Measurements from ENCODE around the gene INF2. TPM values are rescaled to one million over a fixed set of nuclear protein-coding genes. Genes with fewer than 3 reads are reported as not detected.
A peak's percentile ranks its signal among the peaks of the same experiment; 100 is the strongest.
"Not testable (repeated sequence)": the region's sequence is repeated elsewhere in the genome, so short reads cannot be mapped to it uniquely, and the experiment has no call there.

The INF2 gene
- polyA plus RNA-seq, 1 experiment = 14.9 TPM

DNA sequence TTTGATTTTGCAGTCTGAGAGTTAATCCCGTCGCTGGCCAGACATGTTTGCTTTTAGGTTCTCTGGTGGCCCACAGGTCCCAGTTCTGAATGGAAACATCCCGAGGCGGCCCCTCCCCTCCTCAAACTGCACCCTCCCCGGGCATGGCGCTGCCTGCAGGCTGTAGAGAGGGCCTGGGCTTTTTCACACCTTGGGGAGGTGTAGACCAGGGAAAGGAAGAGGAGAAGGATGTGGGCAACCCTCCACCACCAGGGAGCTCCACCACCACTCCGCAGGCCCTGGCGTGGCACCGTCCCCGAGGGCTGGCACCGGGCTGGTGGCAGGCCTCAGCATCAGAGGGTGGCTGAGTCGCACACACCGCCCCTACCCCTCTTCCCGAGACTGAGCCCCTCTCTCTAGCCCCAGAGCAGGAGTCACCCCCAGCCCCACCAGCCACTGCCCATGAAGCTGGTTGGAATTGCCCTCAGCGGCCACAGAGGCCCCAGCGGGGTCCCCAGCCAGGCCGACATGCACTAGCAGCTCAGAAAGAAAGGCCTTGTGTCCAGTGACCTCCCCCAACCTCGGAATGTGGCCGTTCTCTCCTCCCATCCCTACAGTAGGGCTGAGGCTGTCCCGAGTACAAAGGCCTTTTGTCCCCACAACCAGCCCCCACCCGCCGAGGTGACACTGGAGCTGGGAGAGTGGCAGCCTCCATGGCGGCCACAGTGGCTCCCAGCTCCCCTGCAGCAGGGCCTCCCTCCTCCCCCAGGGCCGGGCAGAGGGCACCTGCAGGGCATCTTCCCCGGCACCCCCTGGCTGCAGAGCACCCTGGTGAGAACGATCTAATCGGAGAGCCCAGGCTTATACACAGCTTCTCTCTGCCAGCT lies 23.5 kb upstream of the INF2 start:
- Histone ChIP-seq H3K4me3 (ENCODE audit: low read depth, low read length) (no peak overlapping the region), H3K27ac (ENCODE audit: low read depth, low read length) (no peak overlapping the region), H3K9me3 (ENCODE audit: control insufficient read depth, insufficient read depth, low read length) (peaks cover 13% of the 10 kb centered on the region), H3K27me3 (ENCODE audit: control insufficient read depth, insufficient read depth, low read length) (no peaks in the 10 kb centered on the region)
- TF ChIP-seq, protein P1, sequence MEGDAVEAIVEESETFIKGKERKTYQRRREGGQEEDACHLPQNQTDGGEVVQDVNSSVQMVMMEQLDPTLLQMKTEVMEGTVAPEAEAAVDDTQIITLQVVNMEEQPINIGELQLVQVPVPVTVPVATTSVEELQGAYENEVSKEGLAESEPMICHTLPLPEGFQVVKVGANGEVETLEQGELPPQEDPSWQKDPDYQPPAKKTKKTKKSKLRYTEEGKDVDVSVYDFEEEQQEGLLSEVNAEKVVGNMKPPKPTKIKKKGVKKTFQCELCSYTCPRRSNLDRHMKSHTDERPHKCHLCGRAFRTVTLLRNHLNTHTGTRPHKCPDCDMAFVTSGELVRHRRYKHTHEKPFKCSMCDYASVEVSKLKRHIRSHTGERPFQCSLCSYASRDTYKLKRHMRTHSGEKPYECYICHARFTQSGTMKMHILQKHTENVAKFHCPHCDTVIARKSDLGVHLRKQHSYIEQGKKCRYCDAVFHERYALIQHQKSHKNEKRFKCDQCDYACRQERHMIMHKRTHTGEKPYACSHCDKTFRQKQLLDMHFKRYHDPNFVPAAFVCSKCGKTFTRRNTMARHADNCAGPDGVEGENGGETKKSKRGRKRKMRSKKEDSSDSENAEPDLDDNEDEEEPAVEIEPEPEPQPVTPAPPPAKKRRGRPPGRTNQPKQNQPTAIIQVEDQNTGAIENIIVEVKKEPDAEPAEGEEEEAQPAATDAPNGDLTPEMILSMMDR (IDR thresholded peaks at IDR 0.05; ENCODE audit: low read depth, low read length) = peak; percentile 23
- ChIA-PET POLR2A (interaction anchor here (1.5 kb wide), 1 partner anchor 12 kb away, joined by 9 read pairs; no protein-coding TSS in a partner anchor), CTCF (interaction anchor here (0.8 to 1.5 kb wide), 5 partner anchors 8 to 38 kb away, joined by 3 to 6 read pairs (median 3); no protein-coding TSS in a partner anchor)
- DNase-seq (ENCODE audit: low read depth, low spot score) = no peak

DNA sequence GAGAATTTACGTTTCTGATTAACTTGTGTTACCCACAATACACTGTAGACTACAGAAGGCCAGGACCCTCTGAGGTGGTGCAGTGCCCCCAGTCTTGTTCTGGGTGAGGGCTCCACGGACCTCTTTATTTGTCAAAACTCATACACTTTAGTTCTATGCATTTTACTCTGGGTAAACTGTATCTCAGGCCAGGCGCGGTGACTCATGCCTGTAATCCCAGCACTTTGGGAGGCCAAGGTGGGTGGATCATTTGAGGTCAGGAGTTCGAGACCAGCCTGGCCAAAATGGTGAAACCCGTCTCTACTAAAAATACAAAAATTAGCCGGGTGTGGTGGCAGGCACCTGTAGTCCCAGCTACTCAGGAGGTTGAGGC lies 22.9 kb upstream of the INF2 start:
- DNase-seq (ENCODE audit: low read depth, low spot score); H3K27me3 ChIP-seq (ENCODE audit: control insufficient read depth, insufficient read depth, low read length); H3K9me3 ChIP-seq (ENCODE audit: control insufficient read depth, insufficient read depth, low read length); H3K4me3 ChIP-seq (ENCODE audit: low read depth, low read length); H3K27ac ChIP-seq (ENCODE audit: low read depth, low read length): not testable (repeated sequence)
- ChIA-PET POLR2A (interaction anchor here (1.5 kb wide), 1 partner anchor 12 kb away, joined by 9 read pairs; no protein-coding TSS in a partner anchor), CTCF (interaction anchor here (1.0 to 1.5 kb wide), 2 partner anchors 11 to 23 kb away, joined by 6 read pairs; no protein-coding TSS in a partner anchor)

DNA sequence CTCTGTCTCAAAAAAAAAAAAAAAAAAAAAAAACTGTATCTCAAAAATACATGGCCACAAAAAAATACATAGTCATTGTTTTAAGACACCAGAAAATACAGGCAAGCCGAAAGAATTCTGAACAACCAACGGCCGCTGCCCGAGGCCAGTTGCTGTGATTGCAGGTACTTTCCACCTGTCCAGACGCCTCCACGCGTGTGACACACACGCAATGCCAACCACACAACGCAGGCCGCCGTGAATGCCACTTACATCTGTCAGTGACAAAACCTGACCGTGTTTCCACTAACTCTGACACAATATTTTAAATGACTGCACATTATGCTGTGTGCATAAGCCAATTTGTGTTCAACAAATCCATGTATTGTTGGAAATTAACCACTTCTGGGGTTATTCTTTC lies 22.4 kb upstream of the INF2 start:
- TF ChIP-seq, protein P1 (IDR thresholded peaks at IDR 0.05; ENCODE audit: low read depth, low read length) = no peak
- H3K9me3 ChIP-seq (ENCODE audit: control insufficient read depth, insufficient read depth, low read length) = peaks cover 5% of the 10 kb centered on the region; the same call in 1 of the 2 replicates
- no peak overlapping the region for H3K27ac ChIP-seq (ENCODE audit: low read depth, low read length)
- DNase-seq (ENCODE audit: low read depth, low spot score) = no peak
- H3K4me3 ChIP-seq (ENCODE audit: low read depth, low read length) = no peak overlapping the region
- CTCF ChIA-PET = no interaction called here
- POLR2A ChIA-PET = no interaction called here
- no peaks in the 10 kb centered on the region for H3K27me3 ChIP-seq (ENCODE audit: control insufficient read depth, insufficient read depth, low read length)

DNA sequence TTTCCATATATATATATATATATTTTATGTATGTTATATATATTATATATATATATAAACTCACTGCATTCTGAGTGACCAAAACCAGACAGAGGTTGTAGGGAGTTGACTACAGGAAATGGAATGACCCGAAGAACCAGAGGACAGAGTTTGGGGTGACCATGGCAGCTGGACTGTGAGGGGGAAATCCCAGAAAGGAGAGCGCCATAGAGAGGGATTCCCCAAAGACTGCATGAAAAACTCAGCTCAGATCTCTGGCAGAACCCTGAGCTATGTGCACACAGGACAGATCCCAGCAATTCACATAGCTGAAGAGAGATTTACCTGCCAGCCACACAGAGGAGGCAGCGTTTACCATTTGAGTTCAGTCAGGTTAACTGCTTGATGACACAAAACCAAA lies 19.7 kb upstream of the INF2 start:
- TF ChIP-seq, protein P1 (IDR thresholded peaks at IDR 0.05; ENCODE audit: low read depth, low read length) = no peak
- Histone ChIP-seq H3K4me3 (ENCODE audit: low read depth, low read length) (no peak overlapping the region), H3K27ac (ENCODE audit: low read depth, low read length) (no peak overlapping the region), H3K9me3 (ENCODE audit: control insufficient read depth, insufficient read depth, low read length) (no peaks in the 10 kb centered on the region; the same call in 1 of the 2 replicates), H3K27me3 (ENCODE audit: control insufficient read depth, insufficient read depth, low read length) (no peaks in the 10 kb centered on the region)
- no peak for DNase-seq (ENCODE audit: low read depth, low spot score)
- POLR2A ChIA-PET = interaction anchor here (0.7 kb wide), 1 partner anchor 30 kb away, joined by 4 read pairs; no protein-coding TSS in a partner anchor
- CTCF ChIA-PET = no interaction called here

DNA sequence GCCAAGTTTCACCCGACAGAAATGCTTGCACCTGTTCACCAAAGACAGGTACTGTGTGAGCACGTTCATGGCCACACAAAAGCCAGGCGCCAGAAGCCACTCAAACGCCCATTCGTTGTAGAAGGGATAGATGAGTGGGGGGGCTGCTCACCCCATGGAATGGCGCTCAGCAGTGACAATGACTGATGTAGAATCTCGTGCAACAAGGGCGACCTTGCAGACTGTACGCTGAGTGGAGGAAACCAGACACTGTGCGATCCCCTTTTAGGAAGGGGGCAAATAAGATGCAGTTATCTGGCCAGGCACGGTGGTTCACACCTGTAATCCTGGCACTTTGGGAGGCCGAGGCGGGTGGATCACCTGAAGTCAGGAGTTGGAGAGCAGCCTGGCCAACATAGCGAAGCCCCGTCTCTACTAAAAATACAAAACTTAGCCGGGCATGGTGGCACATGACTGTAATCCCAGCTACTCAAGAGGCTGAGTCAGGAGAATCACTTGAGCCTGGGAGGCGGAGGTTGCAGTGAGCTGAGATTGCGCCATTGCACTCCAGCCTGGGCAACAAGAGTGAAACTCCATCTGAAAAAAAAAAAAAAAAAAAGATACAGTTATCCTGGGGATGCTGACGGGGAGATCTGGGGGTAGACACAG lies 18.0 kb upstream of the INF2 start:
- CTCF ChIA-PET; H3K4me3 ChIP-seq (ENCODE audit: low read depth, low read length); DNase-seq (ENCODE audit: low read depth, low spot score); H3K27me3 ChIP-seq (ENCODE audit: control insufficient read depth, insufficient read depth, low read length); H3K27ac ChIP-seq (ENCODE audit: low read depth, low read length); H3K9me3 ChIP-seq (ENCODE audit: control insufficient read depth, insufficient read depth, low read length): not testable (repeated sequence)
- POLR2A ChIA-PET = interaction anchor here (0.6 kb wide), 1 partner anchor 54 kb away, joined by 5 read pairs; no protein-coding TSS in a partner anchor

- H3K27ac ChIP-seq (ENCODE audit: low read depth, low read length); H3K4me3 ChIP-seq (ENCODE audit: low read depth, low read length); DNase-seq (ENCODE audit: low read depth, low spot score); H3K27me3 ChIP-seq (ENCODE audit: control insufficient read depth, insufficient read depth, low read length); POLR2A ChIA-PET; H3K9me3 ChIP-seq (ENCODE audit: control insufficient read depth, insufficient read depth, low read length): not testable (repeated sequence)
- CTCF ChIA-PET = interaction anchor here (1.1 kb wide), 1 partner anchor 51 kb away, joined by 5 read pairs; no protein-coding TSS in a partner anchor
These were observed 17.3 kb upstream of the INF2 start for GRCh38 chr14:104672119-104672518.
